Suprapubic skin (tissue), 4 donors: ENCODE results near the gene KANSL2. TPM values are rescaled to one million over a fixed set of nuclear protein-coding genes. Genes with fewer than 3 reads are reported as not detected.
A peak's percentile ranks its signal among the peaks of the same experiment; 100 is the strongest.
"Not testable (repeated sequence)": the region's sequence is repeated elsewhere in the genome, so short reads cannot be mapped to it uniquely, and the experiment has no call there.

Source experiments
- DNase-seq, 2 donors: peaks; one replicate each; pipeline ENCODE4 v3.0.0-alpha.2; 2019; ENCODE audit warnings: low spot score in 2 of 2
- H3K27ac ChIP-seq: fragments of 200-600 bp; sonication (generic); one replicate; pipeline ENCODE4 v1.5.1; 2019
- H3K27me3 ChIP-seq: fragments of 200-600 bp; sonication (generic); one replicate; pipeline ENCODE4 v1.5.1; 2019
- H3K36me3 ChIP-seq: fragments of 200-600 bp; sonication (generic); one replicate; pipeline ENCODE4 v1.5.1; 2019
- H3K4me1 ChIP-seq: fragments of 200-600 bp; sonication (generic); one replicate; pipeline ENCODE4 v1.5.1; 2019
- H3K4me3 ChIP-seq: fragments of 200-600 bp; sonication (generic); one replicate; pipeline ENCODE4 v1.5.1; 2019; ENCODE audit warnings: mild to moderate bottlenecking
- H3K9me3 ChIP-seq: fragments of 200-600 bp; sonication (generic); one replicate; pipeline ENCODE4 v1.5.1; 2019
- CTCF ChIP-seq, 2 donors: fragments of 200-600 bp in 1 of 2; fragments of 450-650 bp in 1 of 2; sonication (generic) in 1 of 2; IDR thresholded peaks; one replicate each; pipeline ENCODE4 v1.5.1; 2016 to 2019; ENCODE audit warnings: antibody characterized with exemption in 2 of 2, mild to moderate bottlenecking in 1 of 2, moderate library complexity in 1 of 2
- EP300 ChIP-seq: sonication (generic); formaldehyde crosslinking; IDR thresholded peaks from one replicate; pipeline ENCODE4 v1.6.1; 2017; ENCODE audit warnings: antibody characterized with exemption
- POLR2A ChIP-seq, 2 donors: fragments of 450-650 bp; IDR thresholded peaks; one replicate each; pipeline ENCODE4 v1.6.1; 2017; ENCODE audit warnings: antibody characterized with exemption in 2 of 2, mild to moderate bottlenecking in 2 of 2, moderate library complexity in 2 of 2
- POLR2AphosphoS5 ChIP-seq, 3 donors: sonication (generic); formaldehyde crosslinking; IDR thresholded peaks; one replicate each; pipeline ENCODE4 v1.6.1; 2017; ENCODE audit warnings: antibody characterized with exemption in 3 of 3
- WGBS: methylation state at CpG from one replicate; pipeline ENCODE4 v1.1.5; 2018; 5-methylcytosine and 5-hydroxymethylcytosine counted together
- total RNA-seq, 4 donors: library from RNA; depleted of rRNA; stranded (reverse); fragments of >200 nt; gene quantifications; one replicate each; pipeline ENCODE4 v1.1.0, GENCODE V29; 2016

Gene KANSL2
- total RNA-seq, 4 donors from 2014 or later, result 39.0 to 92.7 (median 62.4) TPM

- peak overlapping the region; percentile 91 for H3K4me3 ChIP-seq
- TF ChIP-seq POLR2A (IDR thresholded peaks at IDR 0.05) (no peak), POLR2AphosphoS5 (IDR thresholded peaks at IDR 0.05) (no peak), EP300 (no peak), CTCF (IDR thresholded peaks at IDR 0.05) (no peak)
- peaks cover 12% of the 10 kb centered on the region for H3K36me3 ChIP-seq
- no peaks in the 10 kb centered on the region for H3K9me3 ChIP-seq
- H3K27me3 ChIP-seq, result no peaks in the 10 kb centered on the region
- no peak for DNase-seq
- WGBS, result 90% methylated on average over 2 of the region's 2 CpGs
- H3K27ac ChIP-seq, result no peak overlapping the region
- peaks cover 37% of the 10 kb centered on the region for H3K4me1 ChIP-seq
Measured at GRCh38 chr12:48682927-48683326, 889 bp upstream of the KANSL2 start.

GRCh38 chr12:48682533-48682905, 481 bp upstream of the KANSL2 start:
- not testable (repeated sequence) for H3K9me3 ChIP-seq, DNase-seq, H3K27me3 ChIP-seq
- WGBS, result 21% methylated on average over 19 of the region's 19 CpGs
- H3K36me3 ChIP-seq, result peaks cover 12% of the 10 kb centered on the region
- H3K27ac ChIP-seq, result peak overlapping the region; percentile 94
- peak overlapping the region; percentile 91 for H3K4me3 ChIP-seq
- H3K4me1 ChIP-seq, result peaks cover 39% of the 10 kb centered on the region

- DNase-seq, result no peak
- Histone ChIP-seq H3K9me3 (no peaks in the 10 kb centered on the region), H3K4me3 (peak overlapping the region; percentile 91), H3K4me1 (peaks cover 47% of the 10 kb centered on the region), H3K36me3 (peaks cover 18% of the 10 kb centered on the region), H3K27ac (peak overlapping the region; percentile 94), H3K27me3 (no peaks in the 10 kb centered on the region)
- WGBS, result 0% methylated on average over 10 of the region's 11 CpGs
- no peak for TF ChIP-seq POLR2AphosphoS5 (IDR thresholded peaks at IDR 0.05)
- no peak for TF ChIP-seq POLR2A (IDR thresholded peaks at IDR 0.05)
Measured at GRCh38 chr12:48681399-48681709, 684 bp downstream of the KANSL2 start.

GRCh38 chr12:48680861-48681260, 1.2 kb downstream of the KANSL2 start:
- no peak for DNase-seq
- H3K4me3 ChIP-seq, result peak overlapping the region; percentile 91
- H3K27me3 ChIP-seq, result no peaks in the 10 kb centered on the region
- H3K36me3 ChIP-seq, result peaks cover 23% of the 10 kb centered on the region
- H3K4me1 ChIP-seq, result peaks cover 47% of the 10 kb centered on the region
- no peak for TF ChIP-seq EP300
- no peak for TF ChIP-seq POLR2AphosphoS5 (IDR thresholded peaks at IDR 0.05)
- TF ChIP-seq CTCF (IDR thresholded peaks at IDR 0.05), result no peak
- no peak for TF ChIP-seq POLR2A (IDR thresholded peaks at IDR 0.05)
- H3K9me3 ChIP-seq, result no peaks in the 10 kb centered on the region
- H3K27ac ChIP-seq, result no peak overlapping the region
- 73% methylated on average over 12 of the region's 13 CpGs for WGBS

GRCh38 chr12:48678551-48679185, 3.4 kb downstream of the KANSL2 start:
- Histone ChIP-seq H3K27me3 (no peaks in the 10 kb centered on the region), H3K36me3 (peaks cover 36% of the 10 kb centered on the region), H3K4me3 (no peak overlapping the region), H3K9me3 (no peaks in the 10 kb centered on the region), H3K27ac (no peak overlapping the region), H3K4me1 (peaks cover 47% of the 10 kb centered on the region)
- WGBS, result 57% methylated on average over 3 of the region's 3 CpGs
- TF ChIP-seq CTCF (IDR thresholded peaks at IDR 0.05), result no peak
- TF ChIP-seq EP300, result no peak
- DNase-seq, result no peak

- H3K27me3 ChIP-seq, result no peaks in the 10 kb centered on the region
- WGBS, result 67% methylated on average over 8 of the region's 8 CpGs
- no peak overlapping the region for H3K27ac ChIP-seq
- TF ChIP-seq EP300, result no peak
- no peak for TF ChIP-seq CTCF (IDR thresholded peaks at IDR 0.05)
- TF ChIP-seq POLR2AphosphoS5 (IDR thresholded peaks at IDR 0.05), result no peak
- no peak for TF ChIP-seq POLR2A (IDR thresholded peaks at IDR 0.05)
- peaks cover 83% of the 10 kb centered on the region for H3K36me3 ChIP-seq
- peaks cover 6% of the 10 kb centered on the region for H3K4me1 ChIP-seq
- H3K9me3 ChIP-seq, result no peaks in the 10 kb centered on the region
- H3K4me3 ChIP-seq, result no peak overlapping the region
- no peak for DNase-seq
Measured at GRCh38 chr12:48671231-48671856, 10.7 kb downstream of the KANSL2 start.
